HepG2 (cell line): ENCODE data around the gene DRD3. TPM values are rescaled to one million over a fixed set of nuclear protein-coding genes. Genes with fewer than 3 reads are reported as not detected.

Experiments used
- ATF5 ChIP-seq: sonication (generic); formaldehyde crosslinking; IDR thresholded peaks from 2 replicates; pipeline ENCODE4 v1.4.0; 2020; ENCODE audit warnings: mild to moderate bottlenecking, low read depth, missing genetic modification reagents
- CHD4 ChIP-seq: fragments of 200-600 bp; sonication (generic); IDR thresholded peaks from 2 replicates; pipeline ENCODE4 v1.7.0; 2017; ENCODE audit warnings: mild to moderate bottlenecking, low read length, borderline replicate concordance
- DR1 ChIP-seq: sonication (generic); formaldehyde crosslinking; IDR thresholded peaks from 2 replicates; pipeline ENCODE4 v1.8.0; 2021; ENCODE audit warnings: mild to moderate bottlenecking, missing genetic modification reagents, inconsistent platforms
- EED ChIP-seq: sonication (generic); formaldehyde crosslinking; IDR thresholded peaks from 2 replicates; pipeline ENCODE4 v1.5.0; 2020; ENCODE audit warnings: mild to moderate bottlenecking, missing genetic modification reagents
- MAX ChIP-seq: IDR thresholded peaks from 2 replicates; pipeline ENCODE4 v1.6.1; 2012; ENCODE audit warnings: inconsistent platforms
- MYC ChIP-seq: sonication (generic); formaldehyde crosslinking; IDR thresholded peaks from 2 replicates; pipeline ENCODE4 v1.9.0; 2021; ENCODE audit warnings: missing genetic modification reagents, borderline replicate concordance
- NFE2L1 ChIP-seq: sonication (generic); formaldehyde crosslinking; IDR thresholded peaks from 2 replicates; pipeline ENCODE4 v1.4.0; 2020; ENCODE audit warnings: missing genetic modification reagents, mild to moderate bottlenecking, borderline replicate concordance
- NR1H2 ChIP-seq: sonication (generic); formaldehyde crosslinking; IDR thresholded peaks from 2 replicates; pipeline ENCODE4 v1.8.1; 2022; ENCODE audit warnings: low read depth, missing genetic modification reagents, borderline replicate concordance
- SALL2 ChIP-seq: sonication (generic); formaldehyde crosslinking; IDR thresholded peaks from 2 replicates; pipeline ENCODE4 v1.8.1; 2023; ENCODE audit warnings: mild to moderate bottlenecking, missing genetic modification reagents, inconsistent platforms
- SIN3A ChIP-seq: IDR thresholded peaks from 2 replicates; pipeline ENCODE4 v1.6.1; 2011; ENCODE audit warnings: low read depth, mild to moderate bottlenecking, control low read depth, low read length, borderline replicate concordance
- SKI ChIP-seq: fragments of 450-650 bp; IDR thresholded peaks from one replicate; pipeline ENCODE4 v1.6.1; 2018; ENCODE audit warnings: mild to moderate bottlenecking; ENCODE audit not compliant: partially characterized antibody
- SMAD9 ChIP-seq: sonication (generic); formaldehyde crosslinking; IDR thresholded peaks from 2 replicates; pipeline ENCODE4 v1.5.1; 2020; ENCODE audit warnings: mild to moderate bottlenecking, missing genetic modification reagents
- THRA ChIP-seq: sonication (generic); formaldehyde crosslinking; IDR thresholded peaks from 2 replicates; pipeline ENCODE4 v1.4.0; 2020; ENCODE audit warnings: missing genetic modification reagents, borderline replicate concordance
- TP53 ChIP-seq: sonication (generic); formaldehyde crosslinking; conservative IDR thresholded peaks from 2 replicates; pipeline ENCODE4 v1.4.0; 2020; ENCODE audit warnings: missing genetic modification reagents
- U2AF2 ChIP-seq: fragments of 200-400 bp; formaldehyde crosslinking; IDR thresholded peaks from 2 replicates; pipeline ENCODE4 v1.6.1; 2017; ENCODE audit warnings: low read depth, mild to moderate bottlenecking, low read length
- ZIK1 ChIP-seq: sonication (generic); formaldehyde crosslinking; IDR thresholded peaks from 2 replicates; pipeline ENCODE4 v1.5.0; 2020; ENCODE audit warnings: mild to moderate bottlenecking, low read depth, missing genetic modification reagents, borderline replicate concordance
- ZNF136 ChIP-seq: sonication (generic); formaldehyde crosslinking; IDR thresholded peaks from 2 replicates; pipeline ENCODE4 v1.8.1; 2022; ENCODE audit warnings: low read depth, mild to moderate bottlenecking, moderate library complexity, missing genetic modification reagents
- ZNF235 ChIP-seq: sonication (generic); formaldehyde crosslinking; IDR thresholded peaks from 2 replicates; pipeline ENCODE4 v1.8.1; 2023; ENCODE audit warnings: mild to moderate bottlenecking, missing genetic modification reagents, borderline replicate concordance
- ZNF296 ChIP-seq: sonication (generic); formaldehyde crosslinking; conservative IDR thresholded peaks from 2 replicates; pipeline ENCODE4 v1.5.0; 2020; ENCODE audit warnings: mild to moderate bottlenecking, missing genetic modification reagents
- ZNF382 ChIP-seq: sonication (generic); formaldehyde crosslinking; IDR thresholded peaks from 2 replicates; pipeline ENCODE4 v1.5.0; 2020; ENCODE audit warnings: missing genetic modification reagents, mild to moderate bottlenecking, borderline replicate concordance
- ZNF549 ChIP-seq: sonication (generic); formaldehyde crosslinking; IDR thresholded peaks from 2 replicates; pipeline ENCODE4 v1.5.0; 2020; ENCODE audit warnings: missing genetic modification reagents
- ZNF644 ChIP-seq: IDR thresholded peaks from 2 replicates; pipeline ENCODE4 v1.6.1; 2016; ENCODE audit warnings: low read depth
- polyA plus RNA-seq, 8 experiments: library from polyadenylated mRNA; depleted of rRNA in 3 of 8; stranded (reverse) in 7 of 8; unstranded in 1 of 8; fragments of >200 nt; fragmentation: Illumina TruSeq in 4 of 8; extraction: Trizol in 4 of 8; gene quantifications; 2 replicates each; pipeline versions ENCODE4 v1.2.1 to v1.2.3, GENCODE V29; 2011 to 2016; ENCODE audit warnings: low read depth in 4 of 8, missing spikeins in 1 of 8, mixed read lengths in 1 of 8; ENCODE audit not compliant: insufficient read depth in 1 of 8
- total RNA-seq, 5 experiments: library from RNA; depleted of rRNA; stranded (reverse); fragments of >200 nt; fragmentation: Illumina TruSeq; extraction: Trizol; gene quantifications; 2 replicates each; pipeline ENCODE4 v1.2.3, GENCODE V29; 2016; ENCODE audit warnings: low read depth in 1 of 5
- TF ChIP-seq, protein P1 (sequence below): sonication (generic); formaldehyde crosslinking; IDR thresholded peaks from 2 replicates; pipeline ENCODE4 v1.4.0; 2020; ENCODE audit warnings: missing genetic modification reagents
- TF ChIP-seq, protein P2 (sequence below): sonication (generic); formaldehyde crosslinking; IDR thresholded peaks from 2 replicates; pipeline ENCODE4 v1.9.0; 2022; ENCODE audit warnings: low read depth, missing genetic modification reagents
- TF ChIP-seq, protein P3 (sequence below): IDR thresholded peaks from 2 replicates; pipeline ENCODE4 v1.6.1; 2018; ENCODE audit warnings: missing genetic modification reagents

Gene DRD3
- total and polyA plus RNA-seq, 2 of the 13 experiments (the other 11 are each of a cell fraction or from before 2014, with no cell fraction given) = not detected

GRCh38 chr3:114152519-114153151 is 26.2 kb downstream of the DRD3 start (continued):
- TF ChIP-seq ZNF549 (CRISPR knock-in tag) = no peak
- TF ChIP-seq, protein P1, sequence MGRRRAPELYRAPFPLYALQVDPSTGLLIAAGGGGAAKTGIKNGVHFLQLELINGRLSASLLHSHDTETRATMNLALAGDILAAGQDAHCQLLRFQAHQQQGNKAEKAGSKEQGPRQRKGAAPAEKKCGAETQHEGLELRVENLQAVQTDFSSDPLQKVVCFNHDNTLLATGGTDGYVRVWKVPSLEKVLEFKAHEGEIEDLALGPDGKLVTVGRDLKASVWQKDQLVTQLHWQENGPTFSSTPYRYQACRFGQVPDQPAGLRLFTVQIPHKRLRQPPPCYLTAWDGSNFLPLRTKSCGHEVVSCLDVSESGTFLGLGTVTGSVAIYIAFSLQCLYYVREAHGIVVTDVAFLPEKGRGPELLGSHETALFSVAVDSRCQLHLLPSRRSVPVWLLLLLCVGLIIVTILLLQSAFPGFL = no peak
- TF ChIP-seq ZNF644 (CRISPR knock-in tag) = no peak
- TF ChIP-seq THRA (CRISPR knock-in tag) = no peak
- no peak for TF ChIP-seq ZIK1 (CRISPR knock-in tag)
- TF ChIP-seq U2AF2 = no peak
- 0 out of 2 replicates have a peak, but pooled peaks have one; percentile 36 for TF ChIP-seq NFE2L1
- TF ChIP-seq ZNF136 = 0 out of 2 replicates have a peak, but pooled peaks have one; percentile 33
- TF ChIP-seq, protein P2, sequence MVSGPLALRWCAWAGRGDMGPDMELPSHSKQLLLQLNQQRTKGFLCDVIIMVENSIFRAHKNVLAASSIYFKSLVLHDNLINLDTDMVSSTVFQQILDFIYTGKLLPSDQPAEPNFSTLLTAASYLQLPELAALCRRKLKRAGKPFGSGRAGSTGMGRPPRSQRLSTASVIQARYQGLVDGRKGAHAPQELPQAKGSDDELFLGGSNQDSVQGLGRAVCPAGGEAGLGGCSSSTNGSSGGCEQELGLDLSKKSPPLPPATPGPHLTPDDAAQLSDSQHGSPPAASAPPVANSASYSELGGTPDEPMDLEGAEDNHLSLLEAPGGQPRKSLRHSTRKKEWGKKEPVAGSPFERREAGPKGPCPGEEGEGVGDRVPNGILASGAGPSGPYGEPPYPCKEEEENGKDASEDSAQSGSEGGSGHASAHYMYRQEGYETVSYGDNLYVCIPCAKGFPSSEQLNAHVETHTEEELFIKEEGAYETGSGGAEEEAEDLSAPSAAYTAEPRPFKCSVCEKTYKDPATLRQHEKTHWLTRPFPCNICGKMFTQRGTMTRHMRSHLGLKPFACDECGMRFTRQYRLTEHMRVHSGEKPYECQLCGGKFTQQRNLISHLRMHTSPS = no peak
- no peak for TF ChIP-seq SIN3A
- TF ChIP-seq, protein P3, sequence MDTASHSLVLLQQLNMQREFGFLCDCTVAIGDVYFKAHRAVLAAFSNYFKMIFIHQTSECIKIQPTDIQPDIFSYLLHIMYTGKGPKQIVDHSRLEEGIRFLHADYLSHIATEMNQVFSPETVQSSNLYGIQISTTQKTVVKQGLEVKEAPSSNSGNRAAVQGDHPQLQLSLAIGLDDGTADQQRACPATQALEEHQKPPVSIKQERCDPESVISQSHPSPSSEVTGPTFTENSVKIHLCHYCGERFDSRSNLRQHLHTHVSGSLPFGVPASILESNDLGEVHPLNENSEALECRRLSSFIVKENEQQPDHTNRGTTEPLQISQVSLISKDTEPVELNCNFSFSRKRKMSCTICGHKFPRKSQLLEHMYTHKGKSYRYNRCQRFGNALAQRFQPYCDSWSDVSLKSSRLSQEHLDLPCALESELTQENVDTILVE (CRISPR knock-in tag) = no peak
- no peak for TF ChIP-seq ATF5
- no peak for TF ChIP-seq ZNF296 (CRISPR knock-in tag)
- no peak for TF ChIP-seq SALL2
- no peak for TF ChIP-seq CHD4
- no peak for TF ChIP-seq DR1
- no peak for TF ChIP-seq NR1H2 (CRISPR knock-in tag)
- no peak for TF ChIP-seq SKI
- TF ChIP-seq SMAD9 (CRISPR knock-in tag) = 0 out of 2 replicates have a peak, but pooled peaks have one; percentile 54
- no peak for TF ChIP-seq ZNF235
- TF ChIP-seq TP53 (CRISPR knock-in tag) = no peak
- no peak for TF ChIP-seq ZNF382 (CRISPR knock-in tag)
- TF ChIP-seq MAX = peak; percentile 78
- no peak; the same call in 1 of the 2 replicates for TF ChIP-seq EED (CRISPR knock-in tag)
- TF ChIP-seq MYC = peak; percentile 67; the same call in 1 of the 2 replicates
